A549 (cell line): ENCODE data around the gene LSM7. TPM values are rescaled to one million over a fixed set of nuclear protein-coding genes. Genes with fewer than 3 reads are reported as not detected.

Experiments used
- ATAC-seq, 2 experiments: fragments of 200-7000 bp in 1 of 2; fragments of >200 bp in 1 of 2; cut with Nextera tagmentation in 1 of 2; cut with Tn5 transposase in 1 of 2; 3 replicates each; pipeline versions ENCODE4 v1.8.0 to v1.9.1; 2018 to 2020; ENCODE audit warnings: mild to moderate bottlenecking in 1 of 2, moderate library complexity in 1 of 2
- CTCF ChIA-PET: fragments of 300-600 bp; sonication (Branson Sonifier 250); formaldehyde crosslinking; extraction: SDS; loops from one replicate; lab custom pipeline; 2021; ENCODE audit warnings: antibody characterized with exemption, inconsistent platforms; lab: Yijun Ruan, JAX
- POLR2A ChIA-PET: fragments of 350-600 bp; formaldehyde crosslinking; extraction: SDS; loops from one replicate; lab custom pipeline; 2021; ENCODE audit warnings: antibody characterized with exemption, inconsistent platforms; lab: Yijun Ruan, JAX
- DNase-seq, 2 experiments: peaks; one replicate each; pipeline versions ENCODE4 v3.0.0 to v3.0.0-alpha.2; 2011 to 2016; ENCODE audit warnings: low read depth in 1 of 2, low spot score in 1 of 2
- FAIRE-seq: peaks from 2 replicates; lab custom pipeline; 2011; peaks lifted over from hg19 to GRCh38; lab: Jason Lieb, UNC
- H3K27ac ChIP-seq, 2 experiments: fragments of >200 bp; sonication (Bioruptor Twin); formaldehyde crosslinking; 3 replicates each; pipeline ENCODE4 v1.5.1; 2016 to 2017
- H3K4me1 ChIP-seq: fragments of >200 bp; sonication (Bioruptor Twin); formaldehyde crosslinking; 3 replicates; pipeline ENCODE4 v1.6.1; 2016
- H3K4me2 ChIP-seq: fragments of >200 bp; sonication (Bioruptor Twin); formaldehyde crosslinking; 3 replicates; pipeline ENCODE4 v1.6.1; 2016
- H3K4me3 ChIP-seq: fragments of >200 bp; sonication (Bioruptor Twin); formaldehyde crosslinking; 3 replicates; pipeline ENCODE4 v1.5.1; 2016
- H3K9me3 ChIP-seq: fragments of >200 bp; sonication (Bioruptor Twin); formaldehyde crosslinking; 3 replicates; pipeline ENCODE4 v1.6.1; 2016
- BHLHE40 ChIP-seq: IDR thresholded peaks from 2 replicates; pipeline ENCODE4 v1.6.1; 2012; ENCODE audit warnings: low read depth, low read length, inconsistent platforms
- CHD4 ChIP-seq: fragments of 200-600 bp; sonication (generic); IDR thresholded peaks from 2 replicates; pipeline ENCODE4 v1.6.1; 2016; ENCODE audit warnings: antibody characterized with exemption, mild to moderate bottlenecking, borderline replicate concordance
- E2F6 ChIP-seq: IDR thresholded peaks from 2 replicates; pipeline ENCODE4 v1.6.1; 2012; ENCODE audit warnings: low read depth, borderline replicate concordance
- EHF ChIP-seq: fragments of 250-450 bp; sonication (Bioruptor Pico); IDR thresholded peaks from 2 replicates; pipeline ENCODE4 v1.5.0; 2020; ENCODE audit warnings: mild to moderate bottlenecking
- EP300 ChIP-seq, 2 experiments: fragments of >200 bp; sonication (Bioruptor Twin); formaldehyde crosslinking; IDR thresholded peaks; 2 replicates in 1 of 2; 3 replicates in 1 of 2; pipeline ENCODE4 v1.6.1; 2016 to 2017
- FOSB ChIP-seq: fragments of 250-450 bp; sonication (Bioruptor Pico); IDR thresholded peaks from 2 replicates; pipeline ENCODE4 v1.5.0; 2020; ENCODE audit warnings: mild to moderate bottlenecking, moderate library complexity
- HEYL ChIP-seq: fragments of 250-450 bp; sonication (Bioruptor Pico); IDR thresholded peaks from 2 replicates; pipeline ENCODE4 v1.8.0; 2021; ENCODE audit warnings: mild to moderate bottlenecking, moderate library complexity
- HOXB5 ChIP-seq: fragments of 250-450 bp; sonication (Bioruptor Pico); IDR thresholded peaks from 2 replicates; pipeline ENCODE4 v1.5.0; 2020; ENCODE audit warnings: mild to moderate bottlenecking, moderate library complexity
- MAFK ChIP-seq: fragments of 450-650 bp; IDR thresholded peaks from 2 replicates; pipeline ENCODE4 v1.6.1; 2014; ENCODE audit not compliant: partially characterized antibody
- MAX ChIP-seq: IDR thresholded peaks from 2 replicates; pipeline ENCODE4 v1.6.1; 2012
- NR3C1 ChIP-seq: fragments of >200 bp; sonication (Bioruptor Twin); formaldehyde crosslinking; IDR thresholded peaks from 3 replicates; pipeline ENCODE4 v1.6.1; 2017
- RFX5 ChIP-seq: fragments of 450-650 bp; IDR thresholded peaks from 2 replicates; pipeline ENCODE4 v1.7.1; 2014; ENCODE audit warnings: antibody characterized with exemption, mild to moderate bottlenecking, moderate library complexity
- RNF2 ChIP-seq: fragments of 200-600 bp; sonication (generic); IDR thresholded peaks from 2 replicates; pipeline ENCODE4 v1.6.1; 2016; ENCODE audit warnings: low read depth, mild to moderate bottlenecking, antibody characterized with exemption, moderate library complexity, borderline replicate concordance
- SMC3 ChIP-seq: fragments of >200 bp; sonication (Bioruptor Twin); formaldehyde crosslinking; IDR thresholded peaks from 3 replicates; pipeline ENCODE4 v1.6.1; 2018; ENCODE audit warnings: inconsistent platforms
- SREBF2 ChIP-seq: fragments of 450-650 bp; IDR thresholded peaks from 2 replicates; pipeline ENCODE4 v1.6.1; 2014; ENCODE audit warnings: mild to moderate bottlenecking, moderate library complexity
- TFCP2L1 ChIP-seq: fragments of 250-450 bp; sonication (Bioruptor Pico); IDR thresholded peaks from 2 replicates; pipeline ENCODE4 v1.5.0; 2021; ENCODE audit warnings: mild to moderate bottlenecking
- USF2 ChIP-seq: fragments of 450-650 bp; IDR thresholded peaks from 2 replicates; pipeline ENCODE4 v1.6.1; 2014; ENCODE audit warnings: antibody characterized with exemption
- WGBS: methylation state at CpG from one replicate; pipeline ENCODE4 v1.1.6; 2017; ENCODE audit errors: missing lambda C conversion rate; 5-methylcytosine and 5-hydroxymethylcytosine counted together
- polyA plus RNA-seq, 4 experiments: library from polyadenylated mRNA; depleted of rRNA in 3 of 4; stranded (reverse); fragments of >200 nt; fragmentation: RNase III in 1 of 4; extraction: RNeasy Plus Mini Kit Qiagen cat#74134 plus additional on column Dnase treatment in 1 of 4; gene quantifications; 2 replicates in 3 of 4; 3 replicates in 1 of 4; pipeline ENCODE4 v1.2.3, GENCODE V29; 2011 to 2017

The LSM7 gene
- polyA plus RNA-seq, 2 of the 4 experiments (the other 2 are of a cell fraction), result 140 to 144 TPM

GRCh38 chr19:2294687-2295335, 33.6 kb downstream of the LSM7 start:
- no peak overlapping the region for H3K4me3 ChIP-seq
- no peak overlapping the region for H3K4me2 ChIP-seq
- ChIA-PET POLR2A (no interaction called here), CTCF (interaction anchor here (1.3 kb wide), 1 partner anchor 21 kb away, joined by 3 read pairs; no protein-coding TSS in a partner anchor)
- WGBS, result 77% methylated on average over 22 of the region's 26 CpGs
- H3K9me3 ChIP-seq, result no peaks in the 10 kb centered on the region
- ATAC-seq, result no peak
- no peak overlapping the region for H3K27ac ChIP-seq
- TF ChIP-seq RFX5, result no peak
- TF ChIP-seq RNF2, result no peak
- no peak for TF ChIP-seq MAX
- no peak for TF ChIP-seq HEYL (CRISPR knock-in tag)
- TF ChIP-seq EHF, result no peak
- no peak for TF ChIP-seq SMC3
- no peak for TF ChIP-seq USF2
- no peak for TF ChIP-seq CHD4
- no peak for TF ChIP-seq EP300 (IDR thresholded peaks at IDR 0.05)
- TF ChIP-seq SREBF2, result no peak
- TF ChIP-seq, all 56 proteins: peak for 0
- no peak for FAIRE-seq
- H3K4me1 ChIP-seq, result peaks cover under 1% of the 10 kb centered on the region; the same call in 2 of the 3 replicates
- DNase-seq, result no peak

- ATAC-seq (peak; percentile 6 to 58; a peak in 3 of 6 replicates), DNase-seq (no peak), FAIRE-seq (no peak)
- H3K4me1 ChIP-seq, result peaks cover 5% of the 10 kb centered on the region; the same call in 2 of the 3 replicates
- TF ChIP-seq MAX (peak; percentile 57), E2F6 (0 out of 2 replicates have a peak, but pooled peaks have one; percentile 29), NR3C1 (no peak)
- CTCF ChIA-PET, result interaction anchor here (2.7 kb wide), 1 partner anchor 17 kb away, joined by 6 read pairs; no protein-coding TSS in a partner anchor
- WGBS, result 34% methylated on average over 19 of the region's 67 CpGs
- H3K4me2 ChIP-seq, result peak overlapping the region; percentile 88
- H3K4me3 ChIP-seq, result no peak overlapping the region
- POLR2A ChIA-PET, result no interaction called here
- no peak overlapping the region for H3K27ac ChIP-seq
- no peaks in the 10 kb centered on the region for H3K9me3 ChIP-seq
Observed at GRCh38 chr19:2291185-2291751, 37.1 kb downstream of the LSM7 start.

- H3K4me2 ChIP-seq, result peak overlapping the region; percentile 88
- TF ChIP-seq USF2, result no peak
- TF ChIP-seq RFX5, result no peak
- no peak for TF ChIP-seq FOSB (CRISPR knock-in tag)
- no peak for TF ChIP-seq MAFK
- TF ChIP-seq EHF, result no peak
- no peak for TF ChIP-seq TFCP2L1
- TF ChIP-seq HOXB5 (CRISPR knock-in tag), result no peak
- no peak for TF ChIP-seq BHLHE40
- DNase-seq (no peak), ATAC-seq (peak in 1 of 2 experiments; percentile 12; a peak in 2 of 6 replicates), FAIRE-seq (no peak)
- ChIA-PET CTCF (interaction anchor here (2.7 kb wide), 1 partner anchor 17 kb away, joined by 6 read pairs; no protein-coding TSS in a partner anchor), POLR2A (no interaction called here)
- H3K9me3 ChIP-seq, result no peaks in the 10 kb centered on the region
- WGBS, result 46% methylated on average over 13 of the region's 82 CpGs
- H3K4me1 ChIP-seq, result peaks cover 5% of the 10 kb centered on the region; the same call in 2 of the 3 replicates
- peak overlapping the region; percentile 40 for H3K4me3 ChIP-seq
- H3K27ac ChIP-seq, result peak overlapping the region in 1 of 2 experiments; percentile 46; a peak in 1 of 6 replicates
Observed at GRCh38 chr19:2290441-2291184, 37.8 kb downstream of the LSM7 start.
